ENCODE measurements around the gene FUOM. TPM values are rescaled to one million over a fixed set of nuclear protein-coding genes. Genes with fewer than 3 reads are reported as not detected.

Gene FUOM
- total RNA-seq, 4 donors from 2014 or later: 5.4 to 15.7 (median 10.8) TPM

- TF ChIP-seq EP300 (IDR thresholded peaks at IDR 0.05) (no peak), CTCF (IDR thresholded peaks at IDR 0.05) (no peak), POLR2AphosphoS5 (IDR thresholded peaks at IDR 0.05) (no peak), POLR2A (IDR thresholded peaks at IDR 0.05) (no peak)
- Histone ChIP-seq H3K27ac (no peak overlapping the region), H3K4me3 (no peak overlapping the region), H3K9me3 (no peaks in the 10 kb centered on the region), H3K36me3 (peaks cover 0 to 11% of the 10 kb centered on the region in 2 donors), H3K27me3 (no peaks in the 10 kb centered on the region), H3K4me1 (peaks cover 0 to 53% (median 26%) of the 10 kb centered on the region in 3 donors)
- no peak for ATAC-seq
- WGBS, 2 donors (ENCODE audit: low coverage in 1 of 2): 66 to 67% methylated on average over 6 to 12 of the region's 12 CpGs
Measured at GRCh38 chr10:133375357-133376115, 17.7 kb upstream of the FUOM start.

GRCh38 chr10:133373174-133374090, 15.6 kb upstream of the FUOM start, which contains the start of gene ECHS1:
TSS of gene ECHS1 (minus strand) at chr10:133373354. CDS start at chr10:133373333, 21 bp downstream.
- Histone ChIP-seq H3K4me3 (peak within 1 kb of the TSS; percentile 87 to 97), H3K9me3 (no peaks in the 10 kb centered on the region), H3K27ac (peak within 1 kb of the TSS; percentile 84 to 99 (median 92)), H3K27me3 (no peaks in the 10 kb centered on the region), H3K36me3 (peaks cover 0 to 32% of the 10 kb centered on the region in 2 donors), H3K4me1 (peaks cover 0 to 41% (median 20%) of the 10 kb centered on the region in 3 donors)
- peak in 1 of 4 experiments; percentile 5 for TF ChIP-seq CTCF (IDR thresholded peaks at IDR 0.05)
- peak; percentile 34 for TF ChIP-seq POLR2AphosphoS5 (IDR thresholded peaks at IDR 0.05)
- peak; percentile 49 to 57 for TF ChIP-seq POLR2A (IDR thresholded peaks at IDR 0.05)
- no peak for TF ChIP-seq EP300 (IDR thresholded peaks at IDR 0.05)
- ATAC-seq: peak; percentile 98
- 2 to 3% methylated on average over 5 to 10 of the region's 89 CpGs for WGBS, 2 donors (ENCODE audit: low coverage in 1 of 2)

- WGBS, 2 donors (ENCODE audit: low coverage in 1 of 2): 30% methylated on average over 4 of the region's 20 CpGs; no CpG with 5 or more reads in 1 of the 2 donors
- Histone ChIP-seq H3K9me3 (no peaks in the 10 kb centered on the region), H3K4me1 (peaks cover 0 to 33% (median 15%) of the 10 kb centered on the region in 3 donors), H3K27me3 (no peaks in the 10 kb centered on the region), H3K36me3 (peaks cover 0 to 41% of the 10 kb centered on the region in 2 donors), H3K27ac (peak overlapping the region in 2 of 4 donors; percentile 91 to 93), H3K4me3 (peak overlapping the region; percentile 87 to 97)
- TF ChIP-seq POLR2AphosphoS5 (IDR thresholded peaks at IDR 0.05) (no peak), POLR2A (IDR thresholded peaks at IDR 0.05) (no peak), EP300 (IDR thresholded peaks at IDR 0.05) (no peak), CTCF (IDR thresholded peaks at IDR 0.05) (no peak)
- ATAC-seq: no peak
Measured at GRCh38 chr10:133372507-133372906, 14.7 kb upstream of the FUOM start.

GRCh38 chr10:133370030-133370786, 12.4 kb upstream of the FUOM start:
- peaks cover 0 to 28% (median 15%) of the 10 kb centered on the region in 3 donors for H3K4me1 ChIP-seq
- TF ChIP-seq CTCF (IDR thresholded peaks at IDR 0.05): no peak
- no peak for TF ChIP-seq POLR2AphosphoS5 (IDR thresholded peaks at IDR 0.05)
- TF ChIP-seq EP300 (IDR thresholded peaks at IDR 0.05): no peak
- no peak for TF ChIP-seq POLR2A (IDR thresholded peaks at IDR 0.05)
- H3K36me3 ChIP-seq: peaks cover 0 to 63% of the 10 kb centered on the region in 2 donors
- H3K4me3 ChIP-seq: no peak overlapping the region
- no peak for ATAC-seq
- no peak overlapping the region for H3K27ac ChIP-seq
- H3K9me3 ChIP-seq: no peaks in the 10 kb centered on the region
- H3K27me3 ChIP-seq: no peaks in the 10 kb centered on the region
- WGBS, 2 donors (ENCODE audit: low coverage in 1 of 2): 80 to 94% methylated on average over 2 to 3 of the region's 24 CpGs
